Activated CD4-positive, alpha-beta T cell treated with anti-CD3 and anti-CD28 coated beads for 36 hours (primary cell): ENCODE data around the gene SCML2. TPM values are rescaled to one million over a fixed set of nuclear protein-coding genes. Genes with fewer than 3 reads are reported as not detected.
"Not testable (repeated sequence)": the region's sequence is repeated elsewhere in the genome, so short reads cannot be mapped to it uniquely, and the experiment has no call there.

Source experiments
- ATAC-seq: fragments of 200-7000 bp; cut with Tn5 transposase; one replicate; pipeline ENCODE4 v1.10.0; 2021; ENCODE audit warnings: mild to moderate bottlenecking, moderate library complexity
- CTCF ChIA-PET: fragments of 350-600 bp; sonication (Branson Sonifier 250); formaldehyde crosslinking; loops from one replicate; lab custom pipeline; 2021; ENCODE audit warnings: antibody characterized with exemption; lab: Charles Lee
- POLR2A ChIA-PET: fragments of 350-600 bp; sonication (Branson Sonifier 250); formaldehyde crosslinking; loops from one replicate; lab custom pipeline; 2021; ENCODE audit warnings: antibody characterized with exemption, inconsistent platforms; lab: Charles Lee
- DNase-seq: peaks from one replicate; pipeline ENCODE4 v3.0.0-alpha.2; 2020
- H3K27ac Mint-ChIP-seq: one replicate; pipeline ENCODE4 v1.8.0; 2021; ENCODE audit warnings: mixed read lengths
- H3K27me3 Mint-ChIP-seq: one replicate; pipeline ENCODE4 v1.8.0; 2021; ENCODE audit warnings: mixed read lengths
- H3K36me3 Mint-ChIP-seq: one replicate; pipeline ENCODE4 v1.8.0; 2021; ENCODE audit warnings: low read depth, mixed read lengths
- H3K4me1 Mint-ChIP-seq: one replicate; pipeline ENCODE4 v1.8.0; 2021; ENCODE audit warnings: mixed read lengths
- H3K4me3 Mint-ChIP-seq: one replicate; pipeline ENCODE4 v1.8.0; 2021; ENCODE audit warnings: mild to moderate bottlenecking, moderate library complexity, mixed read lengths
- H3K9me3 Mint-ChIP-seq: one replicate; pipeline ENCODE4 v1.8.0; 2021; ENCODE audit warnings: low read depth, mixed read lengths
- intact Hi-C, 2 experiments: fragments of 100-400 bp; cut with DNase I in 1 of 2; cut with micrococcal nuclease in 1 of 2; formaldehyde crosslinking; loops; one replicate each; pipeline versions ENCODE4 v1.14.2 to v1.15.1; 2022 to 2024; cut with DNase I, micrococcal nuclease
- total RNA-seq, 2 experiments: library from RNA; stranded (reverse); gene quantifications; one replicate each; pipeline ENCODE4 v1.2.3, GENCODE V29; 2021

The SCML2 gene
- 1 to 10 TPM; 2.9 to 3.1 TPM for total RNA-seq

DNA sequence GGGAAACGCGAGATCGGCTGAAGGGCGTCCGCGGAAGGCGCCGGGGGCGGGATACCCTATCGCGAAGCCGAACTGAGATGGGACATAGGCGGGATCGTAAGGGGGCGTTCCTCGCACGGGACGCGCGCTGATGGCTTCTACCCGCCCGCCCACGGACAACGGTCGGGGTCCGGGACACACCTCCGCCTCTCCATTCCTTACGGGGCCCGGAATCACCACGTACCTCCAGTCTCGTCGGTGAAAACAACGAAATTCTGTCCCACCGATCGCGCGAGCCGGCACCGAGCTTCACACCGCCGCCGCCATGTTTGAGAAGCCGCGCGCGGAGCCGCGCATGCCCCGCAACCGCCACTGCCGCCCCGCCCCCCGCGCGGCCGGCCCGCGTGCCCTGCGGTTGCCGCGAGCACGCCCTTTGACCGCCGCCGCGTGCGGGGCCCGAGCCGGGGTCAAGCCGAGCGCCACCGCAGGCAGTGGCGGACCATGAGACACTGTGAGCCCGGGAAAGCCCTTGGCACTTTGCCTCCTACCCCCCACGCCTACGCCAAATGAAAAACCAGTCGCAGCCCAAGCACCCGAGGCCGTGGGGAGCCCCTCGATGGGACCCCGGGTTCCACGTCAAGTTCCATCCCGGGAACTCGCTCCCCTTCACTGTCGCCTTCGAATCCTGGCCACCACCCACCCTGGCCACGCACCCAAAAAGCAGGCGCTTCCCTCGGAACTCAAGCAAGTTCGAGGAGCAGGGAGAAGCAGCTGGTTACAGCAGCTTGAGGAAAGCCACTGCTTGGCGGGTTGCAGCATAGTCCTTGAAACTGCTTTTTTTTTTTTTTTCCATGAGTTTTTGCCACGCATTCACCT, at the start of gene SCML2:
SCML2 (minus strand) TSS at position 320 of the 855 bp plus-strand sequence. CDS start 20,617 bp downstream, outside the sequence.
- H3K4me1 Mint-ChIP-seq = peaks cover 4% of the 10 kb centered on the region
- intact Hi-C loops = loop anchor here in 1 of 2 experiments (1.0 to 5.0 kb wide), 4 partner anchors 70 to 989 kb away; partner anchors contain the start of genes CDKL5, PDHA1, PHKA2 and SCML1
- POLR2A ChIA-PET = interaction anchor here (0.6 kb wide), 2 partner anchors 12 to 1768 kb away, joined by 3 to 4 read pairs; no protein-coding TSS in a partner anchor
- no peaks in the 10 kb centered on the region for H3K36me3 Mint-ChIP-seq
- H3K27me3 Mint-ChIP-seq = peaks cover 2% of the 10 kb centered on the region
- ATAC-seq = peak; percentile 69
- H3K27ac Mint-ChIP-seq = no peak within 1 kb of the TSS
- peak within 1 kb of the TSS; percentile 68 for H3K4me3 Mint-ChIP-seq
- peak; percentile 62 for DNase-seq
- CTCF ChIA-PET = interaction anchor here (0.5 kb wide), 1 partner anchor 303 kb away, joined by 3 read pairs; no protein-coding TSS in a partner anchor
- H3K9me3 Mint-ChIP-seq = no peaks in the 10 kb centered on the region

DNA sequence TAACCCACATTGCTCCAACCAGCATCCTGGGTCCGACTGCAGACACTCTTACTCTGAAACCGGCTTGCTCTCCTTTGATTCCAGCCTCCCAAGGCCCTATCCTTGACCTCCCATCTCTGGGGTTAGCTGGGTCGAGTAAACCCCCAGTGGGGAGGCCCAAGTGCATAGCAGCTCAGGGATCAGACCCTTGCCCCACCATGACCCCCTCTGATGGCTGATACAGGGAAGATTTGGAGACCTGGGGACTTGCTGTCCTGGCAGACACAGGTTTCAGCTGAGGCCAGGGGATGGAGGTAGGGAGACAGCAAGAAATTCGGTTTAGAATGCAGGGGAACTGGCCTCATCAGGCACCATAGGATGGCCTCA, 47.3 kb upstream of the SCML2 start:
- intact Hi-C loops = no loop called here
- Mint-ChIP-seq H3K4me1 (no peaks in the 10 kb centered on the region), H3K27me3 (no peaks in the 10 kb centered on the region), H3K9me3 (no peaks in the 10 kb centered on the region), H3K27ac (no peak overlapping the region), H3K36me3 (no peaks in the 10 kb centered on the region), H3K4me3 (no peak overlapping the region)
- DNase-seq (no peak), ATAC-seq (no peak)
- ChIA-PET CTCF (interaction anchor here (0.7 to 1.3 kb wide), 2 partner anchors 12 to 546 kb away, joined by 4 read pairs; no protein-coding TSS in a partner anchor), POLR2A (no interaction called here)

DNA sequence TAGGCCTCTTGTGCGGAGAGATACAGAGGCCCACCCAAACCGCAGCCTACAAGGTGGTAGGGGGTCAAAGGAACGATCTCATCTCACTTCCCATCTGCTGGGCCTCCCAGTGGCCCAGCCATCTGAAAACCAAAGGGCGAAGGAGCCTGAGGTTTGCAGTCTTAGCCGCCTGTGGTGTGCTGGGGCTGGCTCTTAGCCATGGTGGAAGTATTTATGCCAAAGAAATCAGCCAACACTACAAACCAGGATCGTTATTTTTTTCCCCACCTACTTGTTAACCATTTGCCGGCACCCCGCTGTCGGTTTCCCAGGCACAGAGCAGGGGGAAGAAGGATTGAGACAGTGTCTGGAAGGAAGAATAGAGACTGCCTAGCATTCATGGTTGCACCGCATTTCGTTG, 40.0 kb upstream of the SCML2 start:
- H3K27me3 Mint-ChIP-seq = no peaks in the 10 kb centered on the region
- no peaks in the 10 kb centered on the region for H3K4me1 Mint-ChIP-seq
- no peaks in the 10 kb centered on the region for H3K9me3 Mint-ChIP-seq
- H3K4me3 Mint-ChIP-seq = no peak overlapping the region
- intact Hi-C loops = loop anchor here (5.0 to 10.0 kb wide), 3 partner anchors 490 to 643 kb away; no protein-coding TSS in a partner anchor
- ChIA-PET POLR2A (no interaction called here), CTCF (no interaction called here)
- DNase-seq = no peak
- H3K36me3 Mint-ChIP-seq = no peaks in the 10 kb centered on the region
- ATAC-seq = no peak
- no peak overlapping the region for H3K27ac Mint-ChIP-seq

DNA sequence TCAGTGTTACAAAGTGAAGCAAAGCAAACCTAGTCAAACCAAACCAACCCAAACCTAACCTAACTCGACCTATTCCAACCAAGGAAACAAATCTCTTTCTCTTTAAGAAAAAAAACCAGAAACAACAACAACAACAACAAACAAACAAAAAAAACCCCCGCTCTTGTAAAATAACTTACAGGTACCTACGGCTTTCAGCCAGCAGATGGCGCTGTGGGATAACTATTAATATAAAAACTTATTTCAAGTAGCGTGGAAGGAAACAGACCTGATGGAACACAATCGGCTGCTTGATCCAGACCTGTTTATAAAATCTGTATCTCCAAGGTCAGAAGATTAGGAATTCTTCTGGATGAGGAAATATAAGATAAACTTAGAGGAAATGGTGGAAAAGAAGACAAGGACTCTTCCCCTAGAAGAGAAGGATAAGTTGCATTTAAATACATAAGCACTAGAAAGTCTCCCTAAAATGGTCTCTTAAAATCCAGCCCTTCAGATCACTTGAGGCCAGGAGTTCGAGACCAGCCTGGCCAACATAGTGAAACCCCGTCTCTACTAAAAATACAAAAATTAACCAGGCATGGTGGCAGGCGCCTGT, 36.6 kb upstream of the SCML2 start:
- Mint-ChIP-seq H3K4me3 (no peak overlapping the region), H3K27me3 (no peaks in the 10 kb centered on the region), H3K4me1 (no peaks in the 10 kb centered on the region), H3K36me3 (no peaks in the 10 kb centered on the region), H3K27ac (no peak overlapping the region), H3K9me3 (no peaks in the 10 kb centered on the region)
- DNase-seq = peak; percentile 71
- CTCF ChIA-PET = no interaction called here
- POLR2A ChIA-PET = no interaction called here
- no peak for ATAC-seq
- intact Hi-C loops = loop anchor here (1.0 to 10.0 kb wide), 6 partner anchors 283 to 943 kb away; no protein-coding TSS in a partner anchor

DNA sequence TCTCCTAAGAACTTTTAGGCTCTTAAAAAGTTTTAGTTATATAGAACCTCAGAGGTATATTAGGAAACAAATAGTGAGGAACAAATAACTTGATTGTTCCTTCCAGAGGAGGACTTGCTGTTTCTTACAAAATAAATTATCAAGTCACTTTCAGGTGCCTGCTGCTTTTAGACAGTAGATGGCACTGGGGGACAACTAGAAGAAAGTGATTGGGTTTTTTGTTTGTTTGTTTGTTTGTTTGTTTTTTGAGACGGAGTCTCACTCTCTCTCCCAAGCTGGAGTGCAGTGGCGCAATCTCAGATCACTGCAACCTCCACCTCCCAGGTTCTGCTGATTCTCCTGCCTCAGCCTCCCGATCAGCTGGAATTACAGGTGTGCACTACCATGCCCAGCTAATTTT, 35.5 kb upstream of the SCML2 start:
- no peaks in the 10 kb centered on the region for H3K9me3 Mint-ChIP-seq
- DNase-seq (no peak), ATAC-seq (no peak)
- ChIA-PET CTCF (interaction anchor here (1.4 kb wide), 1 partner anchor 944 kb away, joined by 5 read pairs; no protein-coding TSS in a partner anchor), POLR2A (no interaction called here)
- H3K4me3 Mint-ChIP-seq = no peak overlapping the region
- H3K27ac Mint-ChIP-seq = no peak overlapping the region
- H3K27me3 Mint-ChIP-seq = no peaks in the 10 kb centered on the region
- no peaks in the 10 kb centered on the region for H3K4me1 Mint-ChIP-seq
- intact Hi-C loops = loop anchor here (5.0 to 10.0 kb wide), 3 partner anchors 495 to 647 kb away; no protein-coding TSS in a partner anchor
- no peaks in the 10 kb centered on the region for H3K36me3 Mint-ChIP-seq

DNA sequence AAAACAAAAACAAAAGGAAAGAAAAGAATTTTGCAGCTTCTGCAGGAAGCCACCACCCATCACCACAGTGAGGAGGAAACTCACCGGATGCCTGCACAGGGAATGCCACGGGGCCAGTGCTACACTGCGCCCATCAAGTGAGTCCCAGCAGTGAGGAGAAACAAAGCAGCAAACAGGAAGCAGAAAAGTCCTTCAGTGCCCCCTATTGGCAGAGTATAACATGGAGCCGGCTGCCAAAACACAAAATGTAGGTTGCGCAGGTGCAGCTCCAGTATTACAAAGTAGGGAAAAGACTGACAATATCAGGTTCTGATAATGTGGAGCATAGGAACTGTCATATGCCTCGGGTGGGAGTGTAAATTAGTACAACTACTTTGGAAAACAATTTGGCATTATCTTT, 23.3 kb upstream of the SCML2 start:
- H3K27ac Mint-ChIP-seq = no peak overlapping the region
- no peaks in the 10 kb centered on the region for H3K27me3 Mint-ChIP-seq
- no peaks in the 10 kb centered on the region for H3K9me3 Mint-ChIP-seq
- peaks cover 4% of the 10 kb centered on the region for H3K4me1 Mint-ChIP-seq
- CTCF ChIA-PET = interaction anchor here (0.6 to 1.4 kb wide), 3 partner anchors 384 to 589 kb away, joined by 3 to 4 read pairs (median 3); no protein-coding TSS in a partner anchor
- intact Hi-C loops = loop anchor here (1.0 to 5.0 kb wide), 5 partner anchors 433 to 632 kb away; no protein-coding TSS in a partner anchor
- H3K4me3 Mint-ChIP-seq = no peak overlapping the region
- ATAC-seq (peak; percentile 71), DNase-seq (peak; percentile 41)
- no peaks in the 10 kb centered on the region for H3K36me3 Mint-ChIP-seq
- POLR2A ChIA-PET = no interaction called here

DNA sequence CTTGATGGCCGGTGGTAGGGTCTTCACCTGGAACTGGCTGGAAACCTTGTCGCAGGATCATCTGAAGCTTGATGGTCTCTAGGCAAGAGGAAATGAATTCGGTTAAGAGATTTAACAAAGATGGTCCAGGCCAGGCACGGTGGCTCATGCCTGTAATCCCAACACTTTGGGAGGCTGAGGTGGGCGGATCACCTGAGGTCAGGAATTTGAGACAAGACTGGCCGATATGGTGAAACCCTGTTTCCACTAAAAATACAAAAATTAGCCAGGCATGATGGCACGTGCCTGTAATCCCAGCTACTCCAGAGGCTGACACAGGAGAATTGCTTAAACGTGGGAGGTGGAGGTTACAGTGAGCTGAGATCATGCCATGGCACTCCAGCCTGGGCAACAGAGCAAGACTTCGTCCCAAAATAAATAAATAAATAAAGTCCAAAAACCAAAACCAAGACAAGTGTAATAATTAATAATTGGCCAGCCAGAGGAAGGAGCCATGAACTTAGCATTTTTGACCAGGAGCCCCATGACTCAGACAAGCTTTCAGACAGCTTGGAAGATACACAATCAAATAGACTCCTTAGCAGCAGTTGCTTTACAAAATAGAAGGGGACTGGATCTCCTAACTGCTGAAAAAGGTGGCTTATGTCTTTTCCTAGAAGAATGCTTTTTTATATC, 20.8 kb upstream of the SCML2 start:
- not testable (repeated sequence) for H3K4me1 Mint-ChIP-seq
- intact Hi-C loops = loop anchor here in 1 of 2 experiments (5.0 kb wide), 1 partner anchor 628 kb away; no protein-coding TSS in a partner anchor

DNA sequence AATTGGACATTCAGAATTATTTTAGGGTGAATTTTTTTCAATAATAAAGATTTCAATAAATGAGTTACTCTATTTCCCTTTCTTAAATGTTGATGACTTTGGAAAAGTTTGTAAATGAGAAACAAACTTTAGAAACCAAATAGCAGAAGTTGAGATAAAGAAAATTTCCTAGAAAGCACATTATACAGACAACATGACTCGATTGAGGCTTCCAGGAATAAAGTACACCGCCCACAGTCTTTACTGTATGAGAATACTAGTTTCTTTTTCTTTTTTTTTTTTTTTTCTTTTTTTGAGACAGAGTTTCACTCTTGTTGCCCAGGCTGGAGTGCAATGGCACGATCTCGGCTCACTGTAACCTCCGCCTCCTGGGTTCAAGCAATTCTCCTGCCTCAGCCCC, 14.6 kb upstream of the SCML2 start:
- ATAC-seq, H3K9me3 Mint-ChIP-seq, intact Hi-C loops, H3K4me3 Mint-ChIP-seq, H3K27me3 Mint-ChIP-seq, H3K4me1 Mint-ChIP-seq, CTCF ChIA-PET, DNase-seq, POLR2A ChIA-PET, H3K27ac Mint-ChIP-seq, H3K36me3 Mint-ChIP-seq: not testable (repeated sequence)

More for the DNA sequence above, 20.8 kb upstream of the SCML2 start:
- H3K27ac Mint-ChIP-seq, DNase-seq, H3K36me3 Mint-ChIP-seq, CTCF ChIA-PET, H3K27me3 Mint-ChIP-seq, POLR2A ChIA-PET, H3K4me3 Mint-ChIP-seq, H3K9me3 Mint-ChIP-seq, ATAC-seq: not testable (repeated sequence)

DNA sequence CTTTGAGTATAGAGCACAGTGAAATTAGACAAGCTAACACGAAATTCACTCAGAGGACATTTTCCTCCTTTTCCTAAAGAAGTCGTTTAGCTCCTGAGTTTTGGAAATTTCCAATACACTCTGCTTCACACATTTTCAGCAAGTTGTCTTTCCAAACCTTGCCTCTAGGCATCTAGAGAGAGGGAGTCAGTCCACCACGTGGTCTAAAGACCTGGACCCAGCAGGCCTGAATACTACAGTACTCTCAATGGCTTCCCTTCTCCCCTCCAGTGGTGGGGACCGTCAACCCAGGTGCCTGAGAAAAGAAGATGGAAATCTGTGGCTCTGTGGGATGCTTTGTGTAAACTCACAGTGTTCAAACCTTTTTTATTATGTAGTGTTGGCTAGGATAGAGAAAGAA, 13.9 kb upstream of the SCML2 start:
- no peaks in the 10 kb centered on the region for H3K36me3 Mint-ChIP-seq
- H3K27me3 Mint-ChIP-seq = peaks cover 1% of the 10 kb centered on the region
- CTCF ChIA-PET = no interaction called here

DNA sequence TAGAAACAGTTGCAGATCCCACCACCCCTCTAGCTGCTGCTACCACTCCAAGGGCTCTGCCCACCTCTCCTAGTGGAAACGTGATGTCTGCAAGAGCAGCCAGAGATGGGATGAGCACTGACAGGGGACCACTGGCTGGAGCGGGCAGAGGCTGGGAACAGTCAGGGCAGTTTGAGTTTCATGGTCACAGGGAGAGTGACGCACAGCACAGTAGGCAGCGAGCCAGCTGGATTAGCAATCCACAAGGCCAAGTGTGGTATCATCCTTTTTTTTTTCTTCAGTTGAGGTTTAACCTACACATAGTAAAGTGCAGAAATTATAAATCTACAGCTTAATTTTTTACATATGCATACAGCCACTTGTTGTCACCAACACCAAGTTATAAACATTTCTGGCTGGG, 6.4 kb upstream of the SCML2 start:
- CTCF ChIA-PET = interaction anchor here (0.6 kb wide), 1 partner anchor 133 kb away, joined by 3 read pairs; no protein-coding TSS in a partner anchor
- Mint-ChIP-seq H3K27me3 (peaks cover 1% of the 10 kb centered on the region), H3K27ac (no peak overlapping the region), H3K9me3 (no peaks in the 10 kb centered on the region), H3K36me3 (no peaks in the 10 kb centered on the region), H3K4me1 (no peaks in the 10 kb centered on the region), H3K4me3 (no peak overlapping the region)
- DNase-seq = no peak
- no peak for ATAC-seq
- intact Hi-C loops = no loop called here
- POLR2A ChIA-PET = no interaction called here

More for the DNA sequence above, 13.9 kb upstream of the SCML2 start:
- Mint-ChIP-seq H3K9me3 (no peaks in the 10 kb centered on the region), H3K4me1 (no peaks in the 10 kb centered on the region), H3K27ac (no peak overlapping the region), H3K4me3 (no peak overlapping the region)
- intact Hi-C loops = no loop called here
- no peak for ATAC-seq
- POLR2A ChIA-PET = no interaction called here
- DNase-seq = no peak

DNA sequence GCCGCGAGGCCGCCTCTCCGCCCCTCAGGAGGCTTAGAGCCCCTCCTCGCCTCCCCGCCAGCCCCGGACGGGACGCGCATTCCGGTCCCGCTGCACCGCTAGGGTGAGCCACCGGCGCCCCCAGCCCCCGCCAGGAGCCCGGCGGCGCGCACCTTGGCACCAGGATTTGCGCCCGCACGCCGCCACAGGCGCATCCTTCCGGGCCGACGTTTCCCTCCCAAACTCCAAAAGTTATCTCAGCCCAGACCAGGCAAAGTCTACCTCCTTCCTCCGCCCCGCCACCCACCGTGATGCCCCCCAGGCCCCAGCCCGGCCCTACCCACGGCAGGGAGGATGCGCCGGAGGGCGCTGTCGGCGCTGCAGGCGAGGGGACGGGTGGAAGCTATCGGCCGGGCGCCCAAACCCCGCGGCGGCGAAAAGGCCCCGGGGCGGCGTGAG, 538 bp downstream of the SCML2 start:
- peaks cover 2% of the 10 kb centered on the region for H3K27me3 Mint-ChIP-seq
- H3K4me1 Mint-ChIP-seq = peaks cover 4% of the 10 kb centered on the region
- H3K27ac Mint-ChIP-seq = no peak overlapping the region
- ATAC-seq (peak; percentile 74), DNase-seq (peak; percentile 48)
- ChIA-PET POLR2A (no interaction called here), CTCF (interaction anchor here (0.5 kb wide), 1 partner anchor 302 kb away, joined by 3 read pairs; no protein-coding TSS in a partner anchor)
- H3K9me3 Mint-ChIP-seq = no peaks in the 10 kb centered on the region
- no peaks in the 10 kb centered on the region for H3K36me3 Mint-ChIP-seq
- intact Hi-C loops = loop anchor here in 1 of 2 experiments (1.0 to 5.0 kb wide), 4 partner anchors 71 to 989 kb away; partner anchors contain the start of genes CDKL5, PDHA1, PHKA2 and SCML1
- peak overlapping the region; percentile 68 for H3K4me3 Mint-ChIP-seq
